MM.1S (cell line): ENCODE data around the gene GNE.

Experiments
- DNase-seq: peaks from one replicate; pipeline ENCODE4 v3.0.0-alpha.2; 2015
- H2AFZ ChIP-seq: fragments of 300-600 bp; sonication (generic); 2 replicates; pipeline ENCODE4 v1.6.0; 2016; ENCODE audit warnings: antibody characterized with exemption, low read length
- H3F3A ChIP-seq: fragments of 300-600 bp; sonication (generic); 2 replicates; pipeline ENCODE4 v1.6.1; 2016; ENCODE audit warnings: mild to moderate bottlenecking, antibody characterized with exemption, low read length, moderate library complexity, mixed read lengths; ENCODE audit not compliant: insufficient read depth
- H3K27ac ChIP-seq: fragments of 300-600 bp; sonication (generic); 2 replicates; pipeline ENCODE4 v1.5.1; 2016; ENCODE audit warnings: mild to moderate bottlenecking, low read length
- H3K27me3 ChIP-seq: fragments of 300-600 bp; sonication (generic); replicated peaks from 2 replicates; pipeline ENCODE4 v1.6.0; 2016; ENCODE audit warnings: low read length; ENCODE audit not compliant: insufficient read depth
- H3K36me3 ChIP-seq: fragments of 300-600 bp; sonication (generic); replicated peaks from 2 replicates; pipeline ENCODE4 v1.6.1; 2016; ENCODE audit warnings: mild to moderate bottlenecking, low read length, mixed read lengths; ENCODE audit not compliant: insufficient read depth
- H3K4me1 ChIP-seq: fragments of 300-600 bp; sonication (generic); 2 replicates; pipeline ENCODE4 v1.6.1; 2016; ENCODE audit warnings: low read length, mixed read lengths
- H3K4me2 ChIP-seq: fragments of 300-600 bp; sonication (generic); 2 replicates; pipeline ENCODE4 v1.6.0; 2016; ENCODE audit warnings: low read depth, low read length
- H3K4me3 ChIP-seq: fragments of 300-600 bp; sonication (generic); 2 replicates; pipeline ENCODE4 v1.5.1; 2016; ENCODE audit warnings: low read length, mixed read lengths
- H3K79me2 ChIP-seq: fragments of 300-600 bp; sonication (generic); 2 replicates; pipeline ENCODE4 v1.6.1; 2016; ENCODE audit warnings: mixed run types, low read length, mixed read lengths
- H3K9ac ChIP-seq: fragments of 300-600 bp; sonication (generic); 2 replicates; pipeline ENCODE4 v1.6.1; 2016; ENCODE audit warnings: low read length, mixed read lengths
- H3K9me2 ChIP-seq: fragments of 300-600 bp; sonication (generic); replicated peaks from 2 replicates; pipeline ENCODE4 v1.6.1; 2016; ENCODE audit warnings: mild to moderate bottlenecking, low read length, mixed read lengths; ENCODE audit not compliant: insufficient read depth
- H3K9me3 ChIP-seq: fragments of 300-600 bp; sonication (generic); replicated peaks from 2 replicates; pipeline ENCODE4 v1.6.1; 2016; ENCODE audit warnings: mild to moderate bottlenecking, low read length, mixed read lengths; ENCODE audit not compliant: insufficient read depth
- H4K20me1 ChIP-seq: fragments of 300-600 bp; sonication (generic); 2 replicates; pipeline ENCODE4 v1.6.1; 2016; ENCODE audit warnings: mild to moderate bottlenecking, low read length, moderate library complexity, mixed read lengths; ENCODE audit not compliant: insufficient read depth
- CTCF ChIP-seq: fragments of 300-600 bp; sonication (generic); IDR thresholded peaks from 2 replicates; pipeline ENCODE4 v1.5.1; 2016; ENCODE audit warnings: antibody characterized with exemption, low read length, mixed read lengths
- EZH2 ChIP-seq: fragments of 300-600 bp; sonication (generic); optimal IDR thresholded peaks from 2 replicates; pipeline ENCODE3; 2017; ENCODE audit warnings: low read depth, mild to moderate bottlenecking, antibody characterized with exemption, low read length, mixed read lengths
- EZH2phosphoT487 ChIP-seq: fragments of 300-600 bp; sonication (generic); IDR thresholded peaks from 2 replicates; pipeline ENCODE4 v1.6.1; 2018; ENCODE audit warnings: antibody characterized with exemption, low read length

The GNE gene

GRCh38 chr9:36165826-36166167, 92.5 kb downstream of the GNE start:
- Histone ChIP-seq H3F3A (0 out of 2 replicates have a peak, but pooled peaks cover 3% of the 10 kb centered on the region), H3K9ac (no peak overlapping the region), H3K4me1 (no peaks in the 10 kb centered on the region), H3K9me3 (no peaks in the 10 kb centered on the region), H3K4me2 (peak overlapping the region; percentile 80; the same call in 1 of the 2 replicates), H3K27ac (no peak overlapping the region), H3K9me2 (no peaks in the 10 kb centered on the region), H4K20me1 (no peaks in the 10 kb centered on the region), H3K27me3 (no peaks in the 10 kb centered on the region), H3K36me3 (no peaks in the 10 kb centered on the region), H3K79me2 (no peaks in the 10 kb centered on the region), H3K4me3 (no peak overlapping the region), H2AFZ (0 out of 2 replicates have a peak overlapping the region, but pooled peaks have one; percentile 94)
- TF ChIP-seq EZH2phosphoT487, result no peak
- no peak for TF ChIP-seq CTCF
- TF ChIP-seq EZH2, result no peak
- no peak for DNase-seq

- Histone ChIP-seq H3K4me2 (no peak overlapping the region), H3K36me3 (no peaks in the 10 kb centered on the region), H4K20me1 (no peaks in the 10 kb centered on the region), H2AFZ (no peak overlapping the region), H3K27me3 (no peaks in the 10 kb centered on the region), H3K79me2 (no peaks in the 10 kb centered on the region), H3K9ac (no peak overlapping the region), H3K4me1 (no peaks in the 10 kb centered on the region), H3K9me2 (no peaks in the 10 kb centered on the region), H3K27ac (no peak overlapping the region), H3F3A (0 out of 2 replicates have a peak, but pooled peaks cover 3% of the 10 kb centered on the region), H3K4me3 (no peak overlapping the region), H3K9me3 (no peaks in the 10 kb centered on the region)
- TF ChIP-seq CTCF (no peak), EZH2phosphoT487 (no peak), EZH2 (no peak)
- no peak for DNase-seq
These were observed 93.3 kb downstream of the GNE start for GRCh38 chr9:36164989-36165388.
